HG02642 (cell line): ENCODE measurements around the gene BUD13.
"Not testable (repeated sequence)": the region's sequence is repeated elsewhere in the genome, so short reads cannot be mapped to it uniquely, and the experiment has no call there.

Experiments
- ATAC-seq: cut with Tn5 transposase; IDR thresholded peaks from one replicate; pipeline ENCODE4 v1.9.1; 2021; ENCODE audit warnings: mild to moderate bottlenecking; ENCODE audit not compliant: unreplicated experiment, poor library complexity

BUD13 gene

GRCh38 chr11:116772443-116773202, at the start of gene BUD13:
Gene BUD13, minus strand, starts transcription at chr11:116772987. Its CDS starts 23 bp downstream, at chr11:116772964.
- ATAC-seq: peak; percentile 93

GRCh38 chr11:116822575-116822974, 49.8 kb upstream of the BUD13 start:
- no peak for ATAC-seq

GRCh38 chr11:116821050-116821918, 48.5 kb upstream of the BUD13 start:
- no peak for ATAC-seq

GRCh38 chr11:116819049-116819448, 46.3 kb upstream of the BUD13 start:
- ATAC-seq: no peak

- ATAC-seq: no peak
Measured at GRCh38 chr11:116814502-116814901, 41.7 kb upstream of the BUD13 start.

GRCh38 chr11:116813781-116814471, 41.1 kb upstream of the BUD13 start:
- no peak for ATAC-seq

GRCh38 chr11:116813170-116813569, 40.4 kb upstream of the BUD13 start:
- no peak for ATAC-seq

GRCh38 chr11:116812109-116812508, 39.3 kb upstream of the BUD13 start:
- ATAC-seq: no peak

- no peak for ATAC-seq
Measured at GRCh38 chr11:116811194-116811593, 38.4 kb upstream of the BUD13 start.

- ATAC-seq: no peak
Measured at GRCh38 chr11:116808262-116809175, 35.7 kb upstream of the BUD13 start.

- no peak for ATAC-seq
Measured at GRCh38 chr11:116807601-116808261, 34.9 kb upstream of the BUD13 start.

- no peak for ATAC-seq
Measured at GRCh38 chr11:116804001-116804400, 31.2 kb upstream of the BUD13 start.

GRCh38 chr11:116801662-116802061, 28.9 kb upstream of the BUD13 start:
- not testable (repeated sequence) for ATAC-seq

GRCh38 chr11:116800610-116801009, 27.8 kb upstream of the BUD13 start:
- no peak for ATAC-seq

- ATAC-seq: no peak
Measured at GRCh38 chr11:116798368-116798767, 25.6 kb upstream of the BUD13 start.

- no peak for ATAC-seq
Measured at GRCh38 chr11:116797816-116798215, 25.0 kb upstream of the BUD13 start.

GRCh38 chr11:116796548-116796947, 23.8 kb upstream of the BUD13 start:
- ATAC-seq: no peak

- ATAC-seq: no peak
Measured at GRCh38 chr11:116794851-116795250, 22.1 kb upstream of the BUD13 start.

GRCh38 chr11:116793772-116794097, 20.9 kb upstream of the BUD13 start:
- ATAC-seq: no peak
